Kidney epithelial cell (primary cell): ENCODE results near the gene FRK. TPM values are rescaled to one million over a fixed set of nuclear protein-coding genes. Genes with fewer than 3 reads are reported as not detected.

ENCODE experiments used
- DNase-seq: peaks from one replicate; pipeline ENCODE4 v3.0.0-alpha.2; 2010; ENCODE audit warnings: low read depth
- H3K27me3 ChIP-seq: 2 replicates; pipeline ENCODE4 v1.6.0; 2011; ENCODE audit warnings: low read length; ENCODE audit not compliant: control insufficient read depth, insufficient read depth
- H3K36me3 ChIP-seq: 2 replicates; pipeline ENCODE4 v1.5.1; 2011; ENCODE audit warnings: low read length; ENCODE audit not compliant: control insufficient read depth, insufficient read depth
- H3K4me3 ChIP-seq: 2 replicates; pipeline ENCODE4 v1.5.1; 2011; ENCODE audit warnings: low read depth, mild to moderate bottlenecking, control low read depth, low read length
- total RNA-seq: library from RNA; depleted of rRNA; stranded (reverse); fragments of >200 nt; gene quantifications from 2 replicates; pipeline ENCODE4 v1.2.3, GENCODE V29; 2015
- TF ChIP-seq, protein P1 (sequence below): IDR thresholded peaks from 2 replicates; pipeline ENCODE4 v1.5.1; 2011; ENCODE audit warnings: mild to moderate bottlenecking, moderate library complexity, low read length, control low read depth, inconsistent platforms; ENCODE audit not compliant: insufficient read depth, poor library complexity, severe bottlenecking

Gene FRK
- total RNA-seq, 1 donor from 2014 or later: 3.1 TPM

DNA sequence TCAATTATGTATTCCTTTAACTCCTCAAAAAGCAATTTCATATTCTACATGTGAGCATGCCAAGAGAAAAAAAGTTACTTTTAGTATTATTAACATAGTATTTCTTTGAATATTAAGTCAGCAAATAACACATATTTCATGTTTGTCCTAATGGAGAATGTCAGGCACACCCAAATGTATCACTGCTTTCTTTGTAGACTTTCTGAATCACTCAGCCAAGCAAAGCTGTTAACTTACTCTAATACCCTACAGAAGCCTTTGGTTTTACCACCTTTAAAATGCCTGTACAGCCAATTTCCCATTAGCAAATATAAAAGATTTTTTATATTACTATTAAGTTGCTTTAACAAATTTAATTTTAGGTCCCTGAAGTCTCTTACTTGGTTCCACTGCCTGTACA is 23.8 kb downstream of the FRK start:
- no peak for DNase-seq
- TF ChIP-seq, protein P1, sequence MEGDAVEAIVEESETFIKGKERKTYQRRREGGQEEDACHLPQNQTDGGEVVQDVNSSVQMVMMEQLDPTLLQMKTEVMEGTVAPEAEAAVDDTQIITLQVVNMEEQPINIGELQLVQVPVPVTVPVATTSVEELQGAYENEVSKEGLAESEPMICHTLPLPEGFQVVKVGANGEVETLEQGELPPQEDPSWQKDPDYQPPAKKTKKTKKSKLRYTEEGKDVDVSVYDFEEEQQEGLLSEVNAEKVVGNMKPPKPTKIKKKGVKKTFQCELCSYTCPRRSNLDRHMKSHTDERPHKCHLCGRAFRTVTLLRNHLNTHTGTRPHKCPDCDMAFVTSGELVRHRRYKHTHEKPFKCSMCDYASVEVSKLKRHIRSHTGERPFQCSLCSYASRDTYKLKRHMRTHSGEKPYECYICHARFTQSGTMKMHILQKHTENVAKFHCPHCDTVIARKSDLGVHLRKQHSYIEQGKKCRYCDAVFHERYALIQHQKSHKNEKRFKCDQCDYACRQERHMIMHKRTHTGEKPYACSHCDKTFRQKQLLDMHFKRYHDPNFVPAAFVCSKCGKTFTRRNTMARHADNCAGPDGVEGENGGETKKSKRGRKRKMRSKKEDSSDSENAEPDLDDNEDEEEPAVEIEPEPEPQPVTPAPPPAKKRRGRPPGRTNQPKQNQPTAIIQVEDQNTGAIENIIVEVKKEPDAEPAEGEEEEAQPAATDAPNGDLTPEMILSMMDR: no peak

DNA sequence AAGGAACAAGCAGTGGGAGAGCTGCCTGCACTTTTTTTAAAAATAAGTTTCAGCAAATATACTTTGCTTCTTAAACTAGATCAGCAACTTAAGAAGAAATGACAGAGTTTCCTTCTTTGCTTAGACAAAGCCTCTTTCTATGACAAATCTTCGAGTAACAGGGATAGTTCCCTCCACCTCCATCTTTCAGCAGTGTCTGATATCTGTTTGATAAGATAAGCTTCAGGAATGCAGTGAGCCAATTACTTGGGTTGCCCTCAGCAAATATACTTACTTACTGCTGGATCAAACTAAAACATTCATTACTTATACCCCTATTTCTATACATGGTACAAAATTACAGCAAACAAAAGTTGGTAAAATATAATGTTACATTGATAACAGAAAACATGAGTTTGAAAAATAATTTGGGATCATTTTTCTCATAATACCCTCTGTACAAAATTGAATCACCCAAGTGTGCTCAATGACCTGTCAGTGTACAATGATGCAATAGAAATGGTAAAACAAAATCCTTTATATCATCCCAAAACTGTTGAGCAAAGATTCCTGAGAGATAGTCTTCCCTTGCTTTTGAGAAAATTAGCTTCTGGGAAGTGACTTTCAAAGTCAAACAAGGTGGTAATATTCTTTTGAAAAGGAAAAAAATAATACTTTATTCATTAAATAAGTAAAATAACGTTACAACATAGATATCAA is 24.5 kb downstream of the FRK start:
- Histone ChIP-seq H3K36me3 (no peaks in the 10 kb centered on the region), H3K27me3 (no peaks in the 10 kb centered on the region), H3K4me3 (no peak overlapping the region)
- TF ChIP-seq, protein P1: no peak
- no peak for DNase-seq

More for the DNA sequence above, 23.8 kb downstream of the FRK start:
- H3K36me3 ChIP-seq: no peaks in the 10 kb centered on the region
- H3K27me3 ChIP-seq: no peaks in the 10 kb centered on the region
- H3K4me3 ChIP-seq: no peak overlapping the region

- Histone ChIP-seq H3K4me3 (no peak overlapping the region), H3K36me3 (no peaks in the 10 kb centered on the region), H3K27me3 (no peaks in the 10 kb centered on the region)
- DNase-seq: no peak
- TF ChIP-seq, protein P1: no peak
Observed at GRCh38 chr6:116035616-116036015, 25.1 kb downstream of the FRK start.

GRCh38 chr6:116034327-116034726 is 26.4 kb downstream of the FRK start:
- H3K36me3 ChIP-seq: no peaks in the 10 kb centered on the region
- H3K27me3 ChIP-seq: no peaks in the 10 kb centered on the region
- DNase-seq: no peak
- no peak overlapping the region for H3K4me3 ChIP-seq
- TF ChIP-seq, protein P1: no peak

GRCh38 chr6:116033687-116034303 is 26.9 kb downstream of the FRK start:
- Histone ChIP-seq H3K36me3 (no peaks in the 10 kb centered on the region), H3K4me3 (no peak overlapping the region), H3K27me3 (no peaks in the 10 kb centered on the region)
- no peak for DNase-seq
- TF ChIP-seq, protein P1: no peak

GRCh38 chr6:116030770-116031169 is 29.9 kb downstream of the FRK start:
- H3K27me3 ChIP-seq: no peaks in the 10 kb centered on the region
- no peak overlapping the region for H3K4me3 ChIP-seq
- H3K36me3 ChIP-seq: no peaks in the 10 kb centered on the region
- DNase-seq: no peak
- TF ChIP-seq, protein P1: no peak
